Transverse colon (tissue), 4 donors: ENCODE results near the gene FAM241B.

Experiments
- CTCF ChIP-seq, 5 experiments: fragments of 200-600 bp in 3 of 5; fragments of 450-650 bp in 2 of 5; sonication (generic) in 3 of 5; IDR thresholded peaks; 1 replicate in 2 of 5; 2 replicates in 3 of 5; pipeline ENCODE4 v1.5.1; 2016 to 2017; ENCODE audit warnings: antibody characterized with exemption in 5 of 5, inconsistent platforms in 3 of 5, mild to moderate bottlenecking in 2 of 5, moderate library complexity in 1 of 5
- EP300 ChIP-seq: sonication (generic); formaldehyde crosslinking; IDR thresholded peaks from one replicate; pipeline ENCODE4 v1.6.1; 2017; ENCODE audit warnings: antibody characterized with exemption, low read depth
- POLR2A ChIP-seq: fragments of 450-650 bp; IDR thresholded peaks from one replicate; pipeline ENCODE4 v1.6.1; 2016; ENCODE audit warnings: antibody characterized with exemption, mild to moderate bottlenecking, moderate library complexity
- POLR2AphosphoS5 ChIP-seq, 3 donors: sonication (generic); formaldehyde crosslinking; IDR thresholded peaks; one replicate each; pipeline ENCODE4 v1.6.1; 2016; ENCODE audit warnings: antibody characterized with exemption in 3 of 3

DNA sequence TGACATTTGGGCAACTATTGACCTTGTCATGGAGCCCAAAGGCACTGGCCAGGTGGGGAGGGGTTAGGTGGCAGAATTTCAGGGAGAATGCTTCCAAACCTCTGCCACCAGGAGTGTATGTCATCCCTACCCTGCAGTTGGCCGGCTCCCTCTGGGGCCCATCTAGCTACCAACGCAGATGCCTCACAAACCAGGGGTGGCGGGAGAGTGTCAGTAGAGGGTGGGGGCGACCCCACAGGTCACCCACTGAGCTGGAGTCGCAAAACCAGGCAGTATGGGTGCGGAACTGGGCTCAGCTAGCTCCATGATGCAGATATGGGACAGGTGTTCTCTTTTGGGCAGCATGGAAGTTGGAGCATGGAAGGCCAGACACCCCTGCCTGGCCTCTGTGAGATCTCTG is 51.4 kb downstream of the FAM241B start:
- TF ChIP-seq CTCF (IDR thresholded peaks at IDR 0.05), result no peak
- no peak for TF ChIP-seq POLR2A
- no peak for TF ChIP-seq POLR2AphosphoS5 (IDR thresholded peaks at IDR 0.05)
- TF ChIP-seq EP300, result no peak
